Coronary artery (tissue), 2 donors: ENCODE results near the gene SLC25A28.
"Not testable (repeated sequence)": the region's sequence is repeated elsewhere in the genome, so short reads cannot be mapped to it uniquely, and the experiment has no call there.

Experiments used
- DNase-seq: peaks from one replicate; pipeline ENCODE4 v3.0.0-alpha.2; 2017; ENCODE audit warnings: low spot score
- H3K27ac ChIP-seq, 2 donors: fragments of 200-600 bp; sonication (generic); one replicate each; pipeline ENCODE4 v1.5.1; 2016 to 2019
- H3K4me3 ChIP-seq: fragments of 200-600 bp; sonication (generic); 2 replicates; pipeline ENCODE4 v1.5.1; 2016; ENCODE audit warnings: mild to moderate bottlenecking, moderate library complexity
- CTCF ChIP-seq: fragments of 200-600 bp; sonication (generic); IDR thresholded peaks from one replicate; pipeline ENCODE4 v1.5.1; 2019; ENCODE audit warnings: antibody characterized with exemption

The SLC25A28 gene

DNA sequence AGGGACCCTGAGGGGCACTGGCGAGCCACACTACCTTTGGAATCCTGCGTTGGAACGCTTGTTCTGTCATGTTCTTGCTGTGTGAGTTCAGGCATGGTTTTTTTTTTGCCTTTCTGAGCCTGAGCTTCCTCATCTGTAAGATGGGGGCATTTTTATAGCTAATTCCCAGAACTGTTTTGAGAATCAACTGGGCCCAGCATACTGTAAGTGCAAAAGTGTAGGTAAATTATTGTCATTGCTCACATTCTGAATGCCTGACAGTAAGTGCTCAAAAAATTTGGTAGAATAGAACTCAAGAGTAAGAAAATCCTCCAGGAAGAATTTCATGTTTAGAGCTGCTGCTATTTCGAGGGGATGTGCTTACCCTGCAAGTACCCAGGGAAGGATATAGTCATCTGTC is 22.2 kb downstream of the SLC25A28 start:
- no peak overlapping the region for H3K4me3 ChIP-seq
- H3K27ac ChIP-seq: no peak overlapping the region
- no peak for DNase-seq
- no peak for TF ChIP-seq CTCF

- not testable (repeated sequence) for H3K27ac ChIP-seq, H3K4me3 ChIP-seq
- peak; percentile 22 for DNase-seq
These were observed 23.5 kb downstream of the SLC25A28 start for GRCh38 chr10:99596708-99597107.

GRCh38 chr10:99595770-99596465 is 24.3 kb downstream of the SLC25A28 start:
- no peak overlapping the region for H3K27ac ChIP-seq
- no peak for TF ChIP-seq CTCF
- peak; percentile 31 for DNase-seq

GRCh38 chr10:99595236-99595635 is 25.0 kb downstream of the SLC25A28 start:
- H3K4me3 ChIP-seq: no peak overlapping the region
- no peak for TF ChIP-seq CTCF
- DNase-seq: peak; percentile 28
- no peak overlapping the region for H3K27ac ChIP-seq

More at GRCh38 chr10:99595770-99596465, 24.3 kb downstream of the SLC25A28 start:
- H3K4me3 ChIP-seq: no peak overlapping the region

- peak; percentile 7 for DNase-seq
- Histone ChIP-seq H3K27ac (no peak overlapping the region), H3K4me3 (no peak overlapping the region)
- no peak for TF ChIP-seq CTCF
These were observed 26.9 kb downstream of the SLC25A28 start for GRCh38 chr10:99593312-99593711.

DNA sequence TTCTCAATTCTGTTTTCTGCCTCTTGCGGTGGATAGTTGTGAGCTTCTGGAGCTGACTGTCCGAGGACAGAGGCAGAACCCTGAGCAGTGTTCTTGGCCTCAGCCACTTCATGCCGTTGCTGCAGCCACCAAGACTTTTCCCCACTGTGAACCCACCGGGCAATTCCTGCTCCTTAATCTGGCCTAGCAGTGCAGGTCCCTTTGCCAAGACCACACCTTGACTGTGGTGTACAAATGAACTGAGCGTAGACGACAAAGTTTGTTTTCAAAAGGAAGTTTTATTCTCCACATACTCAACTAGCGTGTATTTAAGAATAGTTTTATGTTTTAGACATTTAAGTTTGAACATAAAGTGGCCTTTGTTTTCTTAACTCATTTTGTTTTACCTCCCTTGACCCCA is 29.4 kb downstream of the SLC25A28 start:
- no peak for DNase-seq
- Histone ChIP-seq H3K27ac (no peak overlapping the region), H3K4me3 (no peak overlapping the region)
- TF ChIP-seq CTCF: no peak

DNA sequence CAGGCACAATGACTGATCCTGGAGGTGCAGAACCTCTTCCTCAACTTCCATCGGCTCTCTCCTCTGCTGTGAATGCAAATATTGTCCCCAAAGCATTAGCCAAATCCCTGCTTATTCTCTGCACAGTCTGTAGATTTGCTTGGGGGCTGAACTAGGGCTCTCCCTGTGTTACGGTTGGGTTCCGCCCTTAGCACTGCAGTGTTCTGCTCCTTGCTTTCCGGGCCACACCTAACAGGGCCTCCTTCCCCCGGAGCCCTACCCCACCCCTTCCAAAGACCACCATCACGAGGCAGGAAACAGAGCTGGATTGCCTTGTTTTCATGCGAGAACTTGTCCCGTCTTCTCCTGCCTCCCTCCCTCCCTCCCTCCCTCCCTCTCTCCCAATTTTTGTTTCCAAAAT is 36.6 kb downstream of the SLC25A28 start:
- TF ChIP-seq CTCF: no peak
- no peak for DNase-seq
- no peak overlapping the region for H3K4me3 ChIP-seq
- H3K27ac ChIP-seq: no peak overlapping the region
